ENCODE data around the gene DOCK3. TPM values are rescaled to one million over a fixed set of nuclear protein-coding genes. Genes with fewer than 3 reads are reported as not detected.
"Not testable (repeated sequence)": the region's sequence is repeated elsewhere in the genome, so short reads cannot be mapped to it uniquely, and the experiment has no call there.

DOCK3 gene
- total RNA-seq, 3 donors from 2014 or later, result 0.17 to 6.1 (median 0.20) TPM

- Histone ChIP-seq H3K4me1 (ENCODE audit: low read depth) (no peaks in the 10 kb centered on the region), H3K9me3 (no peaks in the 10 kb centered on the region), H3K4me3 (no peak overlapping the region), H3K36me3 (ENCODE audit: low read depth) (no peaks in the 10 kb centered on the region)
- TF ChIP-seq CTCF (IDR thresholded peaks at IDR 0.05), result no peak
- DNase-seq, result no peak
- intact Hi-C loops (cut with DNase I, micrococcal nuclease), result no loop called here
- no peak for ATAC-seq
Measured at GRCh38 chr3:51100536-51100851, 425.8 kb downstream of the DOCK3 start.

- intact Hi-C loops (cut with DNase I, micrococcal nuclease), result no loop called here
- H3K4me1 ChIP-seq (ENCODE audit: low read depth), result no peaks in the 10 kb centered on the region
- TF ChIP-seq CTCF (IDR thresholded peaks at IDR 0.05), result no peak
- H3K36me3 ChIP-seq (ENCODE audit: low read depth), result no peaks in the 10 kb centered on the region
- ATAC-seq, result no peak
- no peak for DNase-seq
- H3K4me3 ChIP-seq, result no peak overlapping the region
- no peaks in the 10 kb centered on the region for H3K9me3 ChIP-seq
Measured at GRCh38 chr3:51102396-51102795, 427.7 kb downstream of the DOCK3 start.

- no peak for ATAC-seq
- TF ChIP-seq CTCF (IDR thresholded peaks at IDR 0.05), result no peak
- DNase-seq, result no peak
- Histone ChIP-seq H3K9me3 (peaks cover 10% of the 10 kb centered on the region), H3K36me3 (ENCODE audit: low read depth) (no peaks in the 10 kb centered on the region), H3K4me1 (ENCODE audit: low read depth) (no peaks in the 10 kb centered on the region), H3K4me3 (no peak overlapping the region)
- intact Hi-C loops (cut with DNase I, micrococcal nuclease), result no loop called here
Measured at GRCh38 chr3:51106242-51106876, 431.6 kb downstream of the DOCK3 start.

- H3K4me3 ChIP-seq, result no peak overlapping the region
- ATAC-seq, result no peak
- intact Hi-C loops (cut with DNase I, micrococcal nuclease), result loop anchor here in 1 of 2 donors (10.0 kb wide), 1 partner anchor 64 kb away; no protein-coding TSS in a partner anchor
- no peak for DNase-seq
- TF ChIP-seq CTCF (IDR thresholded peaks at IDR 0.05), result no peak
- H3K36me3 ChIP-seq (ENCODE audit: low read depth), result no peaks in the 10 kb centered on the region
- H3K9me3 ChIP-seq, result peaks cover 10% of the 10 kb centered on the region
- no peaks in the 10 kb centered on the region for H3K4me1 ChIP-seq (ENCODE audit: low read depth)
Measured at GRCh38 chr3:51110586-51110985, 435.9 kb downstream of the DOCK3 start.

GRCh38 chr3:51122944-51123343, 448.2 kb downstream of the DOCK3 start:
- no peak for TF ChIP-seq CTCF (IDR thresholded peaks at IDR 0.05)
- H3K36me3 ChIP-seq (ENCODE audit: low read depth), result no peaks in the 10 kb centered on the region
- intact Hi-C loops (cut with DNase I, micrococcal nuclease), result no loop called here
- no peaks in the 10 kb centered on the region for H3K4me1 ChIP-seq (ENCODE audit: low read depth)
- no peak for DNase-seq
- no peak overlapping the region for H3K4me3 ChIP-seq
- no peak for ATAC-seq
- H3K9me3 ChIP-seq, result no peaks in the 10 kb centered on the region

GRCh38 chr3:51123531-51123930, 448.8 kb downstream of the DOCK3 start:
- no peak for TF ChIP-seq CTCF (IDR thresholded peaks at IDR 0.05)
- ATAC-seq (no peak), DNase-seq (no peak)
- no peaks in the 10 kb centered on the region for H3K4me1 ChIP-seq (ENCODE audit: low read depth)
- H3K4me3 ChIP-seq, result no peak overlapping the region
- no peaks in the 10 kb centered on the region for H3K36me3 ChIP-seq (ENCODE audit: low read depth)
- no peaks in the 10 kb centered on the region for H3K9me3 ChIP-seq
- intact Hi-C loops (cut with DNase I, micrococcal nuclease), result no loop called here

- H3K4me3 ChIP-seq; H3K36me3 ChIP-seq (ENCODE audit: low read depth); DNase-seq; ATAC-seq; intact Hi-C loops (cut with DNase I, micrococcal nuclease); H3K9me3 ChIP-seq; H3K4me1 ChIP-seq (ENCODE audit: low read depth): not testable (repeated sequence)
Measured at GRCh38 chr3:51131607-51132006, 456.9 kb downstream of the DOCK3 start.

Data from mucosa of descending colon (tissue), 3 donors.